Ishikawa (cell line): ENCODE results near the gene CEP63.

ENCODE experiments used
- CREB1 ChIP-seq: IDR thresholded peaks from 2 replicates; pipeline ENCODE4 v1.6.1; 2012; ENCODE audit warnings: low read depth
- EP300 ChIP-seq: IDR thresholded peaks from 2 replicates; pipeline ENCODE4 v1.6.1; 2012; ENCODE audit warnings: borderline replicate concordance
- FOXM1 ChIP-seq: IDR thresholded peaks from 2 replicates; pipeline ENCODE4 v1.6.1; 2012; ENCODE audit warnings: low read depth, borderline replicate concordance
- NFIC ChIP-seq: IDR thresholded peaks from 2 replicates; pipeline ENCODE4 v1.6.1; 2012
- RAD21 ChIP-seq: IDR thresholded peaks from 2 replicates; pipeline ENCODE4 v1.6.1; 2012; ENCODE audit warnings: low read depth
- TAF1 ChIP-seq: IDR thresholded peaks from 2 replicates; pipeline ENCODE4 v1.6.1; 2012; ENCODE audit warnings: low read depth, mild to moderate bottlenecking
- TEAD4 ChIP-seq: IDR thresholded peaks from 2 replicates; pipeline ENCODE4 v1.6.1; 2012
- USF1 ChIP-seq: IDR thresholded peaks from 2 replicates; pipeline ENCODE4 v1.6.1; 2012
- YY1 ChIP-seq: IDR thresholded peaks from 2 replicates; pipeline ENCODE4 v1.6.1; 2012; ENCODE audit warnings: low read depth
- ZBTB7A ChIP-seq: IDR thresholded peaks from 2 replicates; pipeline ENCODE4 v1.6.1; 2012; ENCODE audit warnings: low read depth
- TF ChIP-seq, protein P1 (sequence below): IDR thresholded peaks from 2 replicates; pipeline ENCODE4 v1.6.1; 2012
- TF ChIP-seq, protein P2 (sequence below): IDR thresholded peaks from 2 replicates; pipeline ENCODE4 v1.6.1; 2012; ENCODE audit warnings: low read depth, mild to moderate bottlenecking

DNA sequence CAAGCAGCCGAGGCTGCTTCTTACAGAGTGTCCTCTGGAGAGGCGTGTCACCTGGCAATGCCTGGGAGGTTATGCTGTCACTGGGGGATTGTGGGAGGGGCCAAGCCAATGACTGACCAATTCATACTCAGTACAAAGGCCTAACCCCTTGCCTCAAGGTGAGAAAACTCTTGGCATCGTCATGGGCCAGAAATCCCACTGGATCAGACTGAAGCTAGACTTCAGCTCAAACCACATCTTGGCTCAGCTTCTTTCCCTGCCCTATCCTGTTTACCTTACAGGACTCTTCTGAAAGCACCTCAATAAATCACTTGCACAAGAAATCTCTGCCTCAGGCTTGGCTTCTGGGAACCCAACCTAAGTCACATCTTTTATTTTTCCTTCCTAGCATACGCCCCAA lies 9.6 kb upstream of the CEP63 start:
- TF ChIP-seq NFIC (no peak), ZBTB7A (no peak), CREB1 (no peak), TEAD4 (no peak), RAD21 (no peak), USF1 (no peak), TAF1 (no peak), EP300 (no peak), FOXM1 (no peak), YY1 (no peak)
- TF ChIP-seq, protein P1, sequence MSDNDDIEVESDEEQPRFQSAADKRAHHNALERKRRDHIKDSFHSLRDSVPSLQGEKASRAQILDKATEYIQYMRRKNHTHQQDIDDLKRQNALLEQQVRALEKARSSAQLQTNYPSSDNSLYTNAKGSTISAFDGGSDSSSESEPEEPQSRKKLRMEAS: no peak
- TF ChIP-seq, protein P2, sequence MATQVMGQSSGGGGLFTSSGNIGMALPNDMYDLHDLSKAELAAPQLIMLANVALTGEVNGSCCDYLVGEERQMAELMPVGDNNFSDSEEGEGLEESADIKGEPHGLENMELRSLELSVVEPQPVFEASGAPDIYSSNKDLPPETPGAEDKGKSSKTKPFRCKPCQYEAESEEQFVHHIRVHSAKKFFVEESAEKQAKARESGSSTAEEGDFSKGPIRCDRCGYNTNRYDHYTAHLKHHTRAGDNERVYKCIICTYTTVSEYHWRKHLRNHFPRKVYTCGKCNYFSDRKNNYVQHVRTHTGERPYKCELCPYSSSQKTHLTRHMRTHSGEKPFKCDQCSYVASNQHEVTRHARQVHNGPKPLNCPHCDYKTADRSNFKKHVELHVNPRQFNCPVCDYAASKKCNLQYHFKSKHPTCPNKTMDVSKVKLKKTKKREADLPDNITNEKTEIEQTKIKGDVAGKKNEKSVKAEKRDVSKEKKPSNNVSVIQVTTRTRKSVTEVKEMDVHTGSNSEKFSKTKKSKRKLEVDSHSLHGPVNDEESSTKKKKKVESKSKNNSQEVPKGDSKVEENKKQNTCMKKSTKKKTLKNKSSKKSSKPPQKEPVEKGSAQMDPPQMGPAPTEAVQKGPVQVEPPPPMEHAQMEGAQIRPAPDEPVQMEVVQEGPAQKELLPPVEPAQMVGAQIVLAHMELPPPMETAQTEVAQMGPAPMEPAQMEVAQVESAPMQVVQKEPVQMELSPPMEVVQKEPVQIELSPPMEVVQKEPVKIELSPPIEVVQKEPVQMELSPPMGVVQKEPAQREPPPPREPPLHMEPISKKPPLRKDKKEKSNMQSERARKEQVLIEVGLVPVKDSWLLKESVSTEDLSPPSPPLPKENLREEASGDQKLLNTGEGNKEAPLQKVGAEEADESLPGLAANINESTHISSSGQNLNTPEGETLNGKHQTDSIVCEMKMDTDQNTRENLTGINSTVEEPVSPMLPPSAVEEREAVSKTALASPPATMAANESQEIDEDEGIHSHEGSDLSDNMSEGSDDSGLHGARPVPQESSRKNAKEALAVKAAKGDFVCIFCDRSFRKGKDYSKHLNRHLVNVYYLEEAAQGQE: no peak
